Activated CD4-positive, CD25-positive, alpha-beta regulatory T cell treated with anti-CD3 and anti-CD28 coated beads, Interleukin-2, amount 50 U/mL, for 24 hours (primary cell): Measurements from ENCODE around the gene SUCNR1.
"Not testable (repeated sequence)": the region's sequence is repeated elsewhere in the genome, so short reads cannot be mapped to it uniquely, and the experiment has no call there.

ENCODE experiments used
- ATAC-seq, 2 donors: fragments of 150-1000 bp; cut with Tn5 transposase; one replicate each; pipeline ENCODE4 v1.10.0; 2021; ENCODE audit warnings: mild to moderate bottlenecking in 1 of 2, moderate library complexity in 1 of 2

SUCNR1 gene

DNA sequence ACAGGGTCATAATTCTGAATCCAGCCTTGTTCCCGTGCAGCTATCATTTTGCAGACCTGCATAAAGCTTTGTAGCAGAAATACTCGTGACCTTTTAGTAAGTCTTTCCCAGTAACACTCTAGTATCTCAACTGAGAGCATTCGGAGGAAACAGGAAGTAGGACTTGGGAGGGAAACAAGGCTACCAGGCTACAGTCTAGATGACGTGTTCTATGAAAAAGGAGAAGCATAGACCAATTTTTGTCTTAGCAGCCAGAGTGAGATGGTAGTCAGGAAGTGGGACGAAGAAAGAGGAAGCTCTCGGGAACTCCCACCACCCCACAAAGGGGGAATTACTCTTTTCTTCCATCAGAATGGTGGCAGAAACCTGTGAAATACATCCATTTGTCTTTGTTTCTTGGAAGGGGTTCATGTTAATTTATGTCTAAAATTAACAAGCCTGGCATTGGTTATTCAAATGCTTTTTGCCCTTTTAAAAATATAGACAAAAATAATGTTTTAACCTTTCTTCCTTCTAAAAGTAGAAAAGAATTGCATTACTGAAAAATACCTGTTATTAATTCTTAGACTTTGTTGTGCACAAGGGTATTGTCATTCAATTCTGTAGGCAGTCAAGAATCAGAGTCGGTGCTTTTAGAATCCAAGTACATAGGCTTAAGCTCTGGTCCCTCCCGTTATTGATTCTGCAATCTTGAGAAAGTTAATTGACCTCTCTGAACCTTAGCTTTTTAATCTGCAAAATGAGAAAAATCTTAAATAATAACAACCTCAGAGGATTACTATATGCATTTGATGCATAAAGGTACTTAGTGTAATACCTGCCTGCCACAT is 1.6 kb upstream of the SUCNR1 start:
- ATAC-seq: peak; percentile 41 to 56

- ATAC-seq: not testable (repeated sequence)
Measured at GRCh38 chr3:151874079-151874478, 636 bp downstream of the SUCNR1 start.

DNA sequence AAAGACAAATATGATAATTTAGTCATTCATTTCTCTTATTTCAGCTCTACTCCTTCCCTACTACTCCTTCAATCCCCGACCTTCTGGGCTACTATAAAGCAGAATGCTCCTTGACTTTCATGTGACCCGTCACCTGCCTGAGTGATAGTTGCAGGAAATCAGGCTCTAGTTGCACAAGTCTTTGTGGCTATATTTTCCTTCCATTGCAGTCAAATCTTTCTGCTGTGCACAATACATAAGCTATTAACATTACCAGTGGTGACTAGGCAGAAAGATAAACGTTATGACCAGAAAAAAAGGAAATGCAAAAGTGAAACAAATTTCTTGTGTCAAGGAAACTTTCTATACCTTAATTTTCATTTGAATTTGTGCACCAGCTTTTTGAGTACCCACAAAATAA is 2.3 kb downstream of the SUCNR1 start:
- no peak for ATAC-seq

DNA sequence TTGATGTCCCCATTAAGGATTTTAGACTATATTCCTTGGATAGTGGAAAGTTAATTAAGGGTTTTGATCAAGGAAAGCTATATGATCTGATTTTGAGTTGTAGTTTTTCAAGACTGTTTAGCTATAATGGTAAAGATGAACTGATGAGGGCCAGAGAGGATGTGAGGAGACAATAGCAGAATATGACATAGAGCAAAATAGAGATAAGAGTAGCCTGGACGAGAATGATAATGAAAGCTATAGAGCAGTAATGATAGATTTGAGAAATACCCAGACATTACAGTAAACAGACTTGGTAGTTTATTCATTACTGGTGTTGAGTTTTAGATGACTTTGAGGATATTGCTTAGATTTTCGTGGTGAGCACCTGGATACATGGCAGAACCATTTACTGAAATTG is 3.8 kb downstream of the SUCNR1 start:
- no peak for ATAC-seq

DNA sequence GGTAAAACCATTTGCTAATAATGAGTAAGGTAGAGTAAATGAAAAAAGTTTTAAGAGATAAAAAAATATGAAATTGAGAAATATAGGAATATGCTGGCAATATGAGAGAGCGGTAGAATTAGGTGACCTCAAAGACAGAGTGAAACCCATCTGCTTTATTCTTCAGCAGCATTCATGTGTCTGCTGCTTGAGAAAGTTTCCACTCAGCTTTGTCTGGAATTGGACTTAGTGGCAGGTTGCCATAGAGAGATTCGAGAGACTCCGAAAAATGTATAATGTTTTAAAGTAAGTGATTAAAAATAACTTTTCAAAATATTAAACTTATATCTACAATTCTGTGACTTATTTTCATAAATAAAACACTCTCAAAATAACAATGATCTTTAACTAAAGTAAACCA is 5.0 kb downstream of the SUCNR1 start:
- no peak for ATAC-seq

- ATAC-seq: no peak
Measured at GRCh38 chr3:151879037-151879436, 5.6 kb downstream of the SUCNR1 start.

GRCh38 chr3:151879679-151880415 is 6.4 kb downstream of the SUCNR1 start:
- no peak for ATAC-seq

DNA sequence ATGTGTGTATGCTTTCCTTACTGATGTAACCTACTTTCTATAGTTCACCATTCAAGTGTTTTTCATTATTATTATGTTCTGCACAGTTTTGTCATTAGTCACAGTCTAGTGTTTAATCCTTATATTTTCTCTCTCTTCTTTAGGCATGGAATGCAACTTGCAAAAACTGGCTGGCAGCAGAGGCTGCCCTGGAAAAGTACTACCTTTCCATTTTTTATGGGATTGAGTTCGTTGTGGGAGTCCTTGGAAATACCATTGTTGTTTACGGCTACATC is 6.9 kb downstream of the SUCNR1 start:
- no peak for ATAC-seq

DNA sequence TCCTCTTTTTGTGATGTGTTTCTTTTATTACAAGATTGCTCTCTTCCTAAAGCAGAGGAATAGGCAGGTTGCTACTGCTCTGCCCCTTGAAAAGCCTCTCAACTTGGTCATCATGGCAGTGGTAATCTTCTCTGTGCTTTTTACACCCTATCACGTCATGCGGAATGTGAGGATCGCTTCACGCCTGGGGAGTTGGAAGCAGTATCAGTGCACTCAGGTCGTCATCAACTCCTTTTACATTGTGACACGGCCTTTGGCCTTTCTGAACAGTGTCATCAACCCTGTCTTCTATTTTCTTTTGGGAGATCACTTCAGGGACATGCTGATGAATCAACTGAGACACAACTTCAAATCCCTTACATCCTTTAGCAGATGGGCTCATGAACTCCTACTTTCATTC is 7.7 kb downstream of the SUCNR1 start:
- no peak for ATAC-seq

DNA sequence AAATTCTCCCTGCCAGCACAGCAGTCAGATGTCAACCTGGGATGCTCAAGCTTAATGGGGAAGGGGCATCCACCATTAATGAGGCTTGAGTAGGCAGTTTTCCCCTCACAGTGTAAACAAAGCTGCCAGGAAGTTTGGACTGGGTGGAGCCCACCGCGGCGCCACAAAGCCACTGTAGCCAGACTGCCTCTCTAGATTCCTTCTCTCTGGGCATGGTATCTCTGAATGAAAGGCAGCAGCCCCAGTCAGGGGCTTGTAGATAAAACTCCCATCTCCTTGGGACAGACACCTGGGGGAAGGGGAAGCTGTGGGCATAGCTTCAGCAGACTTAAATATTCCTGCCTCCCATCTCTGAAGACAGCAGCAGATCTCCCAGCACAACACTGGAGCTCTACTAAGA is 12.0 kb downstream of the SUCNR1 start:
- ATAC-seq: not testable (repeated sequence)

GRCh38 chr3:151887450-151888211 is 14.2 kb downstream of the SUCNR1 start:
- ATAC-seq: not testable (repeated sequence)

GRCh38 chr3:151890721-151891141 is 17.3 kb downstream of the SUCNR1 start:
- peak; percentile 25 to 38 for ATAC-seq

- no peak for ATAC-seq
Measured at GRCh38 chr3:151891721-151892120, 18.3 kb downstream of the SUCNR1 start.

- no peak for ATAC-seq
Measured at GRCh38 chr3:151894219-151894618, 20.8 kb downstream of the SUCNR1 start.

- ATAC-seq: peak in 1 of 2 donors; percentile 10
Measured at GRCh38 chr3:151895478-151896241, 22.2 kb downstream of the SUCNR1 start.

GRCh38 chr3:151896246-151897012 is 23.0 kb downstream of the SUCNR1 start:
- ATAC-seq: peak; percentile 44 to 49

- not testable (repeated sequence) for ATAC-seq
Measured at GRCh38 chr3:151898121-151898520, 24.7 kb downstream of the SUCNR1 start.

GRCh38 chr3:151898564-151899261 is 25.3 kb downstream of the SUCNR1 start:
- not testable (repeated sequence) for ATAC-seq

- ATAC-seq: no peak
Measured at GRCh38 chr3:151899996-151900395, 26.6 kb downstream of the SUCNR1 start.

DNA sequence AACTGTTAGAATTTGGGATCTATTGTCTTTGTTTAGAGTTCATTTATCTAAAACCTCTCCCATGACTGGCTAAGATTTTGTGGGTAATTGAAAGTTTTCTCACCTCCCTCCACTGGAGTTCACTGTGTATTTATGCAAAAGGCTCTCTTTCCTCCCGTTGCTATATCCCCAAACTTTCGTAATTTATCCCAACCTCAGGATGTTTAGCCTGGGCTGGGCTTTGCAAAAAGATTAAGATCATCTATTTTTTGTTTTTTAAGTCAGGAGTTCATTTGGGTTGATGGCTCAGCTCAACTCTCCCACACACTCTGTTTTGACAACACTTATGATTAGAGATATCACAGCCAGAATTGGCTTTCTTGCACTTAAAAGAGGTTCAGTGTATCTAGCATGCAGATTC is 27.0 kb downstream of the SUCNR1 start:
- ATAC-seq: no peak
